HCT116 (cell line): ENCODE data around the gene ALK. TPM values are rescaled to one million over a fixed set of nuclear protein-coding genes. Genes with fewer than 3 reads are reported as not detected.

Source experiments
- ATAC-seq: fragments of 200-7000 bp; cut with Tn5 transposase; 2 replicates; pipeline ENCODE4 v1.9.1; 2020; ENCODE audit warnings: mild to moderate bottlenecking, moderate library complexity
- BruUV-seq: library from RNA; stranded (reverse); fragments of 400-500 nt; replicated peaks from 2 replicates; lab custom pipeline; 2021; lab: Mats Ljungman, UMichigan
- CTCF ChIA-PET: fragments of 300-600 bp; sonication (Branson Sonifier 250); formaldehyde crosslinking; loops from one replicate; lab custom pipeline; 2021; ENCODE audit warnings: antibody characterized with exemption; lab: Charles Lee
- POLR2A ChIA-PET: fragments of 300-600, 350-600 bp; sonication (Branson Sonifier 250); formaldehyde crosslinking; loops from one replicate; lab custom pipeline; 2021; ENCODE audit warnings: antibody characterized with exemption; lab: Charles Lee
- RAD21 ChIA-PET, 2 experiments: fragments of 300-600 bp; sonication (Branson Sonifier 250); formaldehyde crosslinking; loops; one replicate each; lab custom pipeline; 2023; ENCODE audit warnings: low total read pairs in 2 of 2; ENCODE audit not compliant: uncharacterized antibody in 2 of 2, unreplicated experiment in 2 of 2, low non-redundant PET in 1 of 2; lab: Charles Lee
- DNase-seq: peaks from one replicate; pipeline ENCODE4 v3.0.0-alpha.2; 2010; ENCODE audit warnings: low read depth, low spot score
- H2AFZ ChIP-seq: fragments of 200-600 bp; shearing (Covaris generic), sonication (generic); 2 replicates; pipeline ENCODE4 v1.6.1; 2017; ENCODE audit warnings: low read depth, mixed run types, mixed read lengths, antibody characterized with exemption, low read length; ENCODE audit not compliant: poor library complexity, severe bottlenecking
- H3K27ac ChIP-seq: 2 replicates; pipeline ENCODE4 v1.5.1; 2012; ENCODE audit warnings: low read depth, low read length
- H3K27me3 ChIP-seq: fragments of 200-600 bp; sonication (generic); 2 replicates; pipeline ENCODE4 v1.6.1; 2016; ENCODE audit warnings: mixed run types, low read length, mixed read lengths; ENCODE audit not compliant: insufficient read depth
- H3K36me3 ChIP-seq, 2 experiments: fragments of 200-500 bp in 1 of 2; fragments of 200-600 bp in 1 of 2; sonication (Bioruptor generic) in 1 of 2; sonication (generic) in 1 of 2; 2 replicates each; pipeline versions ENCODE4 v1.5.1 to v1.6.1; 2014 to 2016; ENCODE audit warnings: low read length in 2 of 2, inconsistent platforms in 1 of 2, mixed read lengths in 1 of 2, mixed run types in 1 of 2; ENCODE audit not compliant: insufficient read depth in 2 of 2, control insufficient read depth in 1 of 2
- H3K4me1 ChIP-seq, 2 experiments: fragments of 200-600 bp in 1 of 2; sonication (generic) in 1 of 2; 2 replicates each; pipeline versions ENCODE4 v1.5.1 to v1.6.1; 2012 to 2017; ENCODE audit warnings: low read length in 2 of 2, inconsistent platforms in 1 of 2, mild to moderate bottlenecking in 1 of 2, mixed read lengths in 1 of 2, mixed run types in 1 of 2, moderate library complexity in 1 of 2; ENCODE audit not compliant: insufficient read depth in 2 of 2, control insufficient read depth in 1 of 2
- H3K4me2 ChIP-seq: fragments of 200-600 bp; sonication (generic); 2 replicates; pipeline ENCODE4 v1.6.1; 2017; ENCODE audit warnings: mixed run types, low read length, mixed read lengths
- H3K4me3 ChIP-seq, 2 experiments: fragments of 200-600 bp in 1 of 2; sonication (generic) in 1 of 2; replicated peaks in 1 of 2; 2 replicates each; pipeline ENCODE4 v1.5.1; 2011 to 2016; ENCODE audit warnings: low read length in 2 of 2, control low read depth in 1 of 2, low read depth in 1 of 2, mild to moderate bottlenecking in 1 of 2, mixed read lengths in 1 of 2, mixed run types in 1 of 2
- H3K79me2 ChIP-seq: fragments of 200-600 bp; sonication (generic); 2 replicates; pipeline ENCODE4 v1.6.1; 2017; ENCODE audit warnings: mild to moderate bottlenecking, mixed run types, low read length, moderate library complexity, mixed read lengths; ENCODE audit not compliant: insufficient read depth
- H3K9ac ChIP-seq: fragments of 200-600 bp; sonication (generic); 2 replicates; pipeline ENCODE4 v1.6.1; 2016; ENCODE audit warnings: low read length, mixed read lengths
- H3K9me2 ChIP-seq: fragments of 200-600 bp; sonication (generic), shearing (Covaris generic); 2 replicates; pipeline ENCODE4 v1.6.1; 2017; ENCODE audit warnings: mixed run types, mild to moderate bottlenecking, moderate library complexity; ENCODE audit not compliant: insufficient read depth
- H3K9me3 ChIP-seq, 2 experiments: fragments of 200-500 bp in 1 of 2; fragments of 200-600 bp in 1 of 2; sonication (Bioruptor generic) in 1 of 2; sonication (generic) in 1 of 2; 2 replicates each; pipeline ENCODE4 v1.6.1; 2014 to 2017; ENCODE audit warnings: low read length in 2 of 2, mixed read lengths in 2 of 2, inconsistent platforms in 1 of 2, low read depth in 1 of 2, mild to moderate bottlenecking in 1 of 2, mixed run types in 1 of 2, moderate library complexity in 1 of 2; ENCODE audit not compliant: control insufficient read depth in 1 of 2, insufficient read depth in 1 of 2
- H4K20me1 ChIP-seq: fragments of 200-600 bp; sonication (generic), shearing (Covaris generic); 2 replicates; pipeline ENCODE4 v1.6.1; 2017; ENCODE audit warnings: mixed run types, mild to moderate bottlenecking, moderate library complexity; ENCODE audit not compliant: insufficient read depth
- CEBPB ChIP-seq: IDR thresholded peaks from 2 replicates; pipeline ENCODE4 v1.6.1; 2012; ENCODE audit warnings: low read depth
- EGR1 ChIP-seq: IDR thresholded peaks from 2 replicates; pipeline ENCODE4 v1.6.1; 2012; ENCODE audit warnings: low read depth
- FOSL1 ChIP-seq: IDR thresholded peaks from 2 replicates; pipeline ENCODE4 v1.6.1; 2012; ENCODE audit warnings: low read depth
- JUND ChIP-seq: IDR thresholded peaks from 2 replicates; pipeline ENCODE4 v1.6.1; 2012
- ZFX ChIP-seq: fragments of 450-650 bp; IDR thresholded peaks from 2 replicates; pipeline ENCODE4 v1.6.1; 2017
- intact Hi-C: fragments of 100-400 bp; cut with micrococcal nuclease; formaldehyde crosslinking; loops from 2 replicates; pipeline ENCODE4 v1.10.0; 2022
- total RNA-seq: library from RNA; stranded (reverse); gene quantifications from one replicate; pipeline ENCODE4 v1.2.1, GENCODE V29; 2021; ENCODE audit not compliant: unreplicated experiment
- TF ChIP-seq, protein P1 (sequence below): IDR thresholded peaks from 2 replicates; pipeline ENCODE4 v1.6.1; 2012
- TF ChIP-seq, protein P2 (sequence below): IDR thresholded peaks from 2 replicates; pipeline ENCODE4 v1.6.1; 2012; ENCODE audit warnings: low read depth

ALK gene
- total RNA-seq, 1 experiment from 2014 or later: not detected

DNA sequence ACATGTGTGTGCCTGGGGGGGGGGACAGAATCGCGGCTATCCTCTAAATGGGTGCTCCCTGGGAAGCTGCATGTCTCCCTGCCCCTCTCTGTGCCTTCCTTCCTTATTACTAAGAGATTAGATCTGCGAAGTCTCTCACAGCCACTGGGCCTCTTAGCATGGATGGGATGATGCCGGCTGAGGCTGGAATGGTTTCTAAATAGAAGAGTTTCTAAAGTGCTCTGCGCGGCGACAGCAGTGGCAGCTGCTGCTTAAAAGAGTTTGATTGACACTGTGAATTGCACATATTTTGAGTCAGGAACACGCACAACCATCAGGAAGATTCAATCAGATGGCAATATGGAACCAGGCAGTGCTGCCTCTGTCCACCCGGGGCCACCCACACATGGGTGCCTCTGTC lies 642.4 kb downstream of the ALK start:
- H3K27me3 ChIP-seq: peaks cover 81% of the 10 kb centered on the region
- RAD21 ChIA-PET: no interaction called here
- CTCF ChIA-PET: no interaction called here

DNA sequence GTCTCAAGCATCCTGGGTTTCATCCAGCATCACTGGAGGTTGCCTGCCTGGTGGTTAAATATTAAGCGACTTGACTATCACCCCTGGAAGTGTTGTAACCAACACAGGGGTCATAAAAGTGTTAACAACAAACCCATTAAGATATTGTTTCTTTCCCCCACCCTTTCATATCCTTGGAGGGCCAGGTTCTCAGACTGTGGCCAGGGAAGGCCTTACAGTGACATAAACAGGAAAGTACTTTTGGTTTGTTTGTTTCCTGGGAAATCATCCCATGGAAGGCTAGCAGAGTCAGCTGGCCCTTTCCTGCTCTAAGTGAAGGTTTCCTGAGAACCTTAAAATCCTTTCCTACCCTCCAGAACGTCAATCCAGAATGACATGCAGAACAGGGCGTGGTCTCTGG lies 645.2 kb downstream of the ALK start:
- Histone ChIP-seq H3K27me3 (peaks cover 60% of the 10 kb centered on the region), H3K4me2 (no peak overlapping the region), H3K9ac (no peak overlapping the region), H3K4me3 (no peak overlapping the region), H3K4me1 (no peaks in the 10 kb centered on the region), H3K27ac (no peak overlapping the region), H3K9me3 (no peaks in the 10 kb centered on the region), H4K20me1 (no peaks in the 10 kb centered on the region), H3K9me2 (no peaks in the 10 kb centered on the region), H2AFZ (no peak overlapping the region), H3K79me2 (no peaks in the 10 kb centered on the region), H3K36me3 (no peaks in the 10 kb centered on the region)
- ChIA-PET RAD21 (no interaction called here), CTCF (no interaction called here), POLR2A (no interaction called here)
- DNase-seq (no peak), ATAC-seq (no peak)
- intact Hi-C loops: no loop called here
- TF ChIP-seq, protein P1, sequence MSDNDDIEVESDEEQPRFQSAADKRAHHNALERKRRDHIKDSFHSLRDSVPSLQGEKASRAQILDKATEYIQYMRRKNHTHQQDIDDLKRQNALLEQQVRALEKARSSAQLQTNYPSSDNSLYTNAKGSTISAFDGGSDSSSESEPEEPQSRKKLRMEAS: no peak
- no peak for TF ChIP-seq CEBPB
- no TSS peak for BruUV-seq

More for the DNA sequence above, 642.4 kb downstream of the ALK start:
- Histone ChIP-seq H3K36me3 (no peaks in the 10 kb centered on the region), H3K4me3 (no peak overlapping the region), H3K27ac (no peak overlapping the region)
- BruUV-seq: no TSS peak
- TF ChIP-seq ZFX: no peak
- TF ChIP-seq FOSL1: no peak
- TF ChIP-seq EGR1: no peak
- TF ChIP-seq, protein P2, sequence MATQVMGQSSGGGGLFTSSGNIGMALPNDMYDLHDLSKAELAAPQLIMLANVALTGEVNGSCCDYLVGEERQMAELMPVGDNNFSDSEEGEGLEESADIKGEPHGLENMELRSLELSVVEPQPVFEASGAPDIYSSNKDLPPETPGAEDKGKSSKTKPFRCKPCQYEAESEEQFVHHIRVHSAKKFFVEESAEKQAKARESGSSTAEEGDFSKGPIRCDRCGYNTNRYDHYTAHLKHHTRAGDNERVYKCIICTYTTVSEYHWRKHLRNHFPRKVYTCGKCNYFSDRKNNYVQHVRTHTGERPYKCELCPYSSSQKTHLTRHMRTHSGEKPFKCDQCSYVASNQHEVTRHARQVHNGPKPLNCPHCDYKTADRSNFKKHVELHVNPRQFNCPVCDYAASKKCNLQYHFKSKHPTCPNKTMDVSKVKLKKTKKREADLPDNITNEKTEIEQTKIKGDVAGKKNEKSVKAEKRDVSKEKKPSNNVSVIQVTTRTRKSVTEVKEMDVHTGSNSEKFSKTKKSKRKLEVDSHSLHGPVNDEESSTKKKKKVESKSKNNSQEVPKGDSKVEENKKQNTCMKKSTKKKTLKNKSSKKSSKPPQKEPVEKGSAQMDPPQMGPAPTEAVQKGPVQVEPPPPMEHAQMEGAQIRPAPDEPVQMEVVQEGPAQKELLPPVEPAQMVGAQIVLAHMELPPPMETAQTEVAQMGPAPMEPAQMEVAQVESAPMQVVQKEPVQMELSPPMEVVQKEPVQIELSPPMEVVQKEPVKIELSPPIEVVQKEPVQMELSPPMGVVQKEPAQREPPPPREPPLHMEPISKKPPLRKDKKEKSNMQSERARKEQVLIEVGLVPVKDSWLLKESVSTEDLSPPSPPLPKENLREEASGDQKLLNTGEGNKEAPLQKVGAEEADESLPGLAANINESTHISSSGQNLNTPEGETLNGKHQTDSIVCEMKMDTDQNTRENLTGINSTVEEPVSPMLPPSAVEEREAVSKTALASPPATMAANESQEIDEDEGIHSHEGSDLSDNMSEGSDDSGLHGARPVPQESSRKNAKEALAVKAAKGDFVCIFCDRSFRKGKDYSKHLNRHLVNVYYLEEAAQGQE: no peak
- no peak for TF ChIP-seq JUND
- TF ChIP-seq, all 23 proteins: peak for 0
- H3K4me2 ChIP-seq: no peak overlapping the region
- DNase-seq (no peak), ATAC-seq (no peak)
- intact Hi-C loops: no loop called here
- no peaks in the 10 kb centered on the region for H3K9me2 ChIP-seq
- no peaks in the 10 kb centered on the region for H3K9me3 ChIP-seq
- no peaks in the 10 kb centered on the region for H3K79me2 ChIP-seq
- H3K9ac ChIP-seq: no peak overlapping the region
- H2AFZ ChIP-seq: no peak overlapping the region
- H4K20me1 ChIP-seq: no peaks in the 10 kb centered on the region
- 0 out of 4 replicates have a peak, but pooled peaks cover 2 to 3% of the 10 kb centered on the region in 2 experiments for H3K4me1 ChIP-seq
- POLR2A ChIA-PET: no interaction called here
